IPS-11a (cell line): Measurements from ENCODE around the gene CEP112.

Experiments used
- H3K4me3 ChIP-seq: one replicate; pipeline ENCODE4 v1.5.1; 2013; ENCODE audit warnings: low read depth, low read length, control low read depth

Gene CEP112

GRCh38 chr17:65936013-65936412 is 255.9 kb downstream of the CEP112 start:
- H3K4me3 ChIP-seq = no peak overlapping the region

DNA sequence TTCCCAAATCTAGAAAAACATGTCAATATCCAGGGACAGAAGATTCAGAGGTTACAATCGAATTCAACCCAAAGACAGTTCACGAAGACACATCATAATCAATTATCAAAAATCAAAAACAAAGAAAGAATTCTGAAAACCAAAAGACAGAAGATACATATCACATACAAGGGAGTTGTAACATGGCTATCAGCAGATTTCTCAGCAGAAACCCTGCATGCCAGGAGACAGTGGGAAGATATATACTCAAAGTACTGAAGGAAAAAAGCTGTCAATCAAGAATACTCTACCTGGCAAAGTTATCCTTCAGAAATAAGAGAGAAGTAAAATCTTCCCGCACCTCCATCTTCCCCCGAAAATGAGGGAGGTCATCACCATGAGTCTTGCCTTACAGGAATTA is 258.6 kb downstream of the CEP112 start:
- no peak overlapping the region for H3K4me3 ChIP-seq

DNA sequence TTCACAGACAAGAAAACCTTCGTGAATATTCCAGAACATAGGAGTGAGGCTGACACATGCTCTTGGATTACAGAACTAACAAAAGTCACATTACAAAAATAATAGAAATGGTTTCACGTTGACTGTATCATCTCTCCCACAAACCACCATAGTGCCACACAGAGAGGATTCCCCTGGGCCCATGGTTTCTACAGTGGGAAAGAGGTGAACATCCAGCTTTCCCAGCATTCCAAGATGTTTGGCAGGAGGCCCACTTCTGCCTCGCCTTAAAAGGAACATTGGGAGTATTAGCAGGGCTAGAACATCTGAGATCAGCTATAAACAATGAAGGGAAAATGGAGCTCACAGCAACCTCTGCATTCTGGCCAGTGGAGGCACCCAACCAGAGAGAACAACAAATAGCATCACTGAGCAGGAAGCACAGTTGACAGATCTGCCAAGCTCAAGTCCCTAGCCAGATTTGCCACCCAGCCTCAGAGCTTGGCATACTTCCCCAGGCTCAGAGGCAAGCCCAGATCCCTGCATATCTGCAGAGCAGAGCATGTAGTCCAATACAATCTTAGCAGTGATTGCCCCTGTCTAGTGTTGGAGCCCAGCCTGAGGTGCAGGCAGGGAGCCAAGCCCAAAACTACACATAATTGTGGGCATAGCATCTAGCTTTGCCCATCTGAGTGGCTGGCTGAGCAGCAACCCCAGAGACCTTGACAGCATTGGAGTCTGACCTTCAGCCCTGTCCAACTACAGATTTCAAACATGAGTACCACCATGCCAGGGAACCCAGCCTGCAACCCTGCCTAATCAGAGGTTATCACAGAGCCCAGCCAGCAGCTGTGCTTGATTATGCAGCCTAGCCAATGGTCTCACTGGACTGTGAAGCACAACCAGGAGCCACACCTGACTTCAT is 260.4 kb downstream of the CEP112 start:
- no peak overlapping the region for H3K4me3 ChIP-seq

DNA sequence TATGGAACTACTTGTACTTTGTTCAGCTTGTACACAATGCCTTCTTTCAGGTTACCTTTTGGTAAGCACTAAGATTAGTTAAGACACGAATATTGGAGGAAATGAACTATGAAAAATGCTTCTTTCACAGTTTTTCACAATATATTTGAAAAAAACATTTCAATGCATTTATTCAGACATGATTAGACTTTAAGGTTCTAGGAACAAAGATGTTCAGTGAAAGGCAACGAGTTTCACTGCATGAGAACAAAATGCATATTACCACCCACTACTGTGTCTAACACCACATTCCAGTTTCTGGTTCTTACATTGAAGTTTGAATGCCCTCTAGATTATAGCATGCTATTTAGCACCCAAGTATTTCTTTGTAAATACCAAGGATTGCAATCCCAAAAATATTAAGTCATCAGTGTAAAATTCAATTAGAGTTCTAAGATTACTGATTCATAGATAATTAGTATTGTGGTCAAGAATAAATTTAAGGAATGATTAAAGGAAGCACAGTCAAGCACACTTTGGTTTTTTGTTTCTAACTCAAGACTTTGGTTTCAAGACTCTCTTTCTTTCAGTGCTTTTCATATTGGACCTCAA is 261.7 kb downstream of the CEP112 start:
- no peak overlapping the region for H3K4me3 ChIP-seq

GRCh38 chr17:65926599-65926998 is 265.3 kb downstream of the CEP112 start:
- no peak overlapping the region for H3K4me3 ChIP-seq

- H3K4me3 ChIP-seq = no peak overlapping the region
Observed at GRCh38 chr17:65925606-65926307, 266.2 kb downstream of the CEP112 start.

DNA sequence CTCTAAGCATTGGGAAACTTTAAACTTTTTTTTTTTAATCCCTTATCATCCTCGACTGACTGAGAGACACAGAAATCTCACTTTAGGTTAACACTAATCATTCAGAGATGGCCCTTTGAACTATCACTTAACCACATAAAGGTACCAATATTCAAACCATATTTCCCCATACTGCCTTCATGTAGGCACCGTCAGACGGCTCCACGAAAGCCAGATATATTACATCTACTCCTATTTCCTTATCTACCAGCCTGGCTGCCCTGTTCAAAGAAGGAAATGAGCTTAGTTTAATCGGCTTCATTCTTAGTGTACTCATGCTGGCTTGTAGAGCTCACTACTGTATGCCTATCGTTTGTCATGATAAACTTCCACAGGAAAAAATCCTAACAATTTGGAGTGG is 270.9 kb downstream of the CEP112 start:
- no peak overlapping the region for H3K4me3 ChIP-seq

DNA sequence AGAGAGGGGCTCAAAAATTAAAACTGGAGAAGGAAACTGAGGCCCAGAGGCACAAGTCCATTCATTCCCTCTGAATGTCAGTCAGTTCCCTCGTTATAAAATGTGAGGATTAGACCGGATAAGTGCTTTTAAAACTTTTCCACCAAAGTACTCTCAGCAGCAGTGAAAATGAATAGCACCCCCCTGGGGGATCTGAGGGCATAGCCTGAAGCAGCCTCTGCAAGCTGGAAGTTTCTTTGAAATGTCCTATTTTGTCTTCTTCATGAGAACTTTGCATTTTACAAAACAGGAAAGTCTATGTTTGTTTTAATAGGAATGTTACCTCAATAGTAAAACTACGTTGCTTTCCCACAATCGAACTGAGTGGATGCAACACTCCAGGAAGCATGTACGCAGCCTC is 273.0 kb downstream of the CEP112 start:
- no peak overlapping the region for H3K4me3 ChIP-seq

- H3K4me3 ChIP-seq = no peak overlapping the region
Observed at GRCh38 chr17:65918500-65918899, 273.4 kb downstream of the CEP112 start.

GRCh38 chr17:65917560-65917959 is 274.4 kb downstream of the CEP112 start:
- H3K4me3 ChIP-seq = no peak overlapping the region

DNA sequence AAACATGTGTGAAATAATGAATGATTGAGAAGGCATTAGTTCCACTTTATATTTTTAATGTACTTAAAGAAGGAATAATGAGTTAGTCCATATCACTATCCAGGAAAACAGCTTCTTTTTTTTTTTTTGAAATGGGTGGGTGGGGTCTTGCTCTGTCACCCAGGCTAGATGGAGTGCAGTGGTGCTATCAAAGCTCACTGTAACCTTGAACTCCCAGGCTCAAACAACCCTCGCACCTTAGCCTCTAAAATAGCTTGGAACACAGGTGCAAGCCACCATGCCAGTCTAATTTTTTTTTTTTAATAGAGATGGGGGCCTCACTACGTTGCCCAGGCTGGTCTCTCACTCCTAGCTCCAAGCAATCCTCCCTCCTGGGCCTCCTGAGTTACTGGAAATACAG is 275.5 kb downstream of the CEP112 start:
- H3K4me3 ChIP-seq = no peak overlapping the region

- no peak overlapping the region for H3K4me3 ChIP-seq
Observed at GRCh38 chr17:65914784-65915342, 277.1 kb downstream of the CEP112 start.

DNA sequence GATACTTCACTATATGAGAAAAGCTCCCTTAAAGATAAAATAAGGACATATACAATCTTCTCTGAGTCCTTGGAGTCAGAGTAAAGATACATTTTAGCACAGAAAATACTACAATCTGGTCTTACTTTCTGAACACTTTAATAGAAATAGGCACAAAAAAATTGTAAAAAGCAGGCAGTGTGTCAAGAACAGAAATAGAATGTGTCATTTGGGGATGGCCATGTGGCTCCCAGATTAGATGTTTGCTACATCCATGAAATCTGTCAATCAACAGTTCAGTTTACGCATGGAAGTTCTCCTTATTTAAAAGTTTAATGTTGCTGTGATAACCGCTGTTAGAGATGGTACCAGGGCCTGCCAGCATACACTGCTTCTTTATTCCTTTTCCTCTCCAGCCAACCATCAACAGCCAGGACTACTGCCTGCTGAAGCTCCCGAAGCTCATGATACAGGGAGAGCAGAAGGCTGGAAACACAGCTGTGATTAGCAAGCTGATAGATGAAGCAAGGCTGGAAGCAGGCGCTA is 278.5 kb downstream of the CEP112 start:
- H3K4me3 ChIP-seq = no peak overlapping the region

DNA sequence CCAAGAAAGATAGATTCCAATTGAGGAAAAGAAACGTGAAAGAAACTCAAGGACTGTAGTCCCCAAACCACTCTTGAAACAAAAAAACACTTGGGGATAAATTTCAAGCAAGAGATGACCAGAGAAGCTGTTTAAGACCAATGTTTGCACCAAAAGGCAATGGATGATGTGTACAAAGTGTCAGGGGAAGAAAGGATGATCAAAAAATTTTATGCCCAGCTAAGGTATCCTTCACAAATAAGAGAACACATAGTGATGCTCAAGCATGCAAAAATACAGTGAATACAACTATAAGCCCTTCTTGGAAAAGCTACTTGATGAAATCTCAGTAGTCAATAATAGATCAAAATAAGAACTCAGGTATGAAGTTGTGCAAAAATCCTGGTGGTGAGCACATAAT is 281.1 kb downstream of the CEP112 start:
- H3K4me3 ChIP-seq = no peak overlapping the region

- H3K4me3 ChIP-seq = no peak overlapping the region
Observed at GRCh38 chr17:65902831-65903522, 289.0 kb downstream of the CEP112 start.

DNA sequence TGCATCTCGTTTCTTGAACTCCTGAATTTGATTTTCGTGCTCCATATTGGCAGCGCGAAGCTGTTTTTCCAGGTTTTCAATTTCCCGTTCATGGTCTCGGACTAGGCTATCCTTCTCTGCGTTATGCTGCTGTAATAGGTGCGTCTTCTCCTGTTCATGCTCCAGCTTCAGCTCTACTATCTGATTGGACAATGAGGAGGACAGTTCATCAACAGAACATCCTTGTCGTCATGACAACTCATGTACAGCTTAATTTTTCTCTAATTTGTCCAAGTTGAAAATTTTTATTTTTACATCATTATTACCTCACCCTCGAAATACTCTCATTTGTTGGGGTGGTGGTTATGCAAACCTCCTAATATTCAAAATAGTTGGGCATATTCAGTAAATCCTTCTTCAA is 289.8 kb downstream of the CEP112 start:
- H3K4me3 ChIP-seq = no peak overlapping the region

DNA sequence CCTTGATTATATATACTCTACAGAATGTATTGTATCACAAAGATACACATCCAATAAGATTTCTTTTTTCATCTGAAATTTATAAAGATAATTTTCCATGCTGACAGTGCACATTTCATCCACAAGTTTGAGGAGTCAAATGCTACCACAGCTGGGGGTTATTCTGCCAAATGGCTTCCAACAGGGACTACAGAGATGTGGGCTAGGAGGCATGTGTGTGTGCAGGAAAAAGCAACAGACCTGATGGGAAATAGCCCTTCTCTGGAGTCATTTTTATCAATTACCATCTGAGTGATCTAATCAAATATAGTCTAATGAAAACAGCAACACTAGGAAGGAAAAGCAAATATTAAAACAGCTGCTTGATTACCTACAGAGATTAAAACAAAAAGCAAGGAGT is 290.5 kb downstream of the CEP112 start:
- no peak overlapping the region for H3K4me3 ChIP-seq

- no peak overlapping the region for H3K4me3 ChIP-seq
Observed at GRCh38 chr17:65900216-65900615, 291.7 kb downstream of the CEP112 start.

DNA sequence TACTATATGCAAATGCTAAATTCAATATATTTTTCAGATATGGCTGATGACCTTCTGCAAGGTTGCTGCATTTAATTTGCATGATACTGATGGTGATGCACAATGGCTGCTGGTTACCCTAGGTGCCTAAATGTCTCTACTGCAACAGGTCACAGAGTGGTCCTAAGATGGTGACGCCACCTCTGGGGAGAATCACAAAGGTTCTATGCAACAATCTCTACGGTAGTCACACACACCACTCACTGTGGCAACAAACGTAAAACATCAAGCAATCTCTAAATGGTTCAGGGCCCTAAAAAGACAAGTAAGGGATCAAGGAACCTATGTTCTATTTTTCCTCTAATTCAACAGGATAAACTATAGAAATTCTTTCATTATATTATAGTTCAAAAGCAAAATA is 293.3 kb downstream of the CEP112 start:
- H3K4me3 ChIP-seq = no peak overlapping the region

GRCh38 chr17:65896889-65897288 is 295.0 kb downstream of the CEP112 start:
- H3K4me3 ChIP-seq = no peak overlapping the region

DNA sequence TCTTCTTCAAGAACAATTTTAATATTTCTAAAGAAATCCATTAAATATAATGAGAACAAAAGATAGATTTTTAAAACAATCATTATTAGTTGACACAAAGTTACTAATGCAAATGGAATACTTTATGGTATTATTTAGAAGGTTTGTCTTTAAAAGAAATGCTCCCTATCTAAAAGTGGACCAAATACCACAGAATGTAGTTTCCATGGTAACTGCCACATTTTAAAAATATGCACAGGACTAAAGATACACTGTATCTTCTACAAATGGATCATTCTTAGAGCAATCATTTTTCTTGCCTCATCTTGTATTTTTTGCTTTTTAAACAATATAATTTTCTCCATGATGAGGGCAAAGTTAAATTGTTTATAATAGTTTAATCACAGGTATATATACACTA is 296.0 kb downstream of the CEP112 start:
- no peak overlapping the region for H3K4me3 ChIP-seq
